Stimulated activated CD8-positive, alpha-beta memory T cell treated with anti-CD3 and anti-CD28 coated beads, Interleukin-4, amount 100 ng/mL, for 1 hour (primary cell): ENCODE data around the gene RASSF1.

ENCODE experiments used
- DNase-seq, 2 donors: peaks; one replicate each; pipeline ENCODE4 v3.0.0-alpha.2; 2020; ENCODE audit warnings: low read depth in 2 of 2, low spot score in 1 of 2

RASSF1 gene

GRCh38 chr3:50340448-50341329 lies at the start of gene RASSF1:
Gene RASSF1, minus strand, starts transcription at chr3:50340836. Its CDS starts 31 bp downstream, at chr3:50340805.
- DNase-seq: no peak

GRCh38 chr3:50389414-50389767 lies 48.8 kb upstream of the RASSF1 start:
- no peak for DNase-seq

- no peak for DNase-seq
These were observed 48.2 kb upstream of the RASSF1 start for GRCh38 chr3:50388720-50389413.

GRCh38 chr3:50388016-50388719 lies 47.5 kb upstream of the RASSF1 start:
- DNase-seq: no peak

GRCh38 chr3:50385754-50386153 lies 45.1 kb upstream of the RASSF1 start:
- DNase-seq: no peak

GRCh38 chr3:50383750-50384149 lies 43.1 kb upstream of the RASSF1 start:
- DNase-seq: no peak

GRCh38 chr3:50382722-50383121 lies 42.1 kb upstream of the RASSF1 start:
- DNase-seq: no peak

GRCh38 chr3:50381383-50381782 lies 40.7 kb upstream of the RASSF1 start:
- DNase-seq: no peak

- no peak for DNase-seq
These were observed 39.9 kb upstream of the RASSF1 start for GRCh38 chr3:50380405-50381085.

GRCh38 chr3:50378757-50379156 lies 38.1 kb upstream of the RASSF1 start:
- DNase-seq: no peak

- DNase-seq: no peak
These were observed 37.4 kb upstream of the RASSF1 start for GRCh38 chr3:50378024-50378423.

GRCh38 chr3:50375258-50375931 lies 34.8 kb upstream of the RASSF1 start:
- DNase-seq: no peak

- DNase-seq: no peak
These were observed 34.0 kb upstream of the RASSF1 start for GRCh38 chr3:50374363-50375257.

GRCh38 chr3:50373146-50374051 lies 32.8 kb upstream of the RASSF1 start:
- no peak for DNase-seq

- DNase-seq: no peak
These were observed 31.7 kb upstream of the RASSF1 start for GRCh38 chr3:50372349-50372748.

- DNase-seq: no peak
These were observed 30.6 kb upstream of the RASSF1 start for GRCh38 chr3:50371133-50371685.

GRCh38 chr3:50370594-50370993 lies 30.0 kb upstream of the RASSF1 start:
- no peak for DNase-seq

GRCh38 chr3:50369012-50369670 lies 28.5 kb upstream of the RASSF1 start:
- DNase-seq: no peak
